ENCODE data around the gene SEMA7A. TPM values are rescaled to one million over a fixed set of nuclear protein-coding genes. Genes with fewer than 3 reads are reported as not detected.
A peak's percentile ranks its signal among the peaks of the same experiment; 100 is the strongest.

SEMA7A gene
- total RNA-seq, 2 experiments from 2014 or later = 48.8 to 51.4 TPM

GRCh38 chr15:74376825-74377581 lies 56.8 kb downstream of the SEMA7A start:
- no peak for DNase-seq
- Mint-ChIP-seq H3K36me3 (no peaks in the 10 kb centered on the region), H3K4me3 (no peak overlapping the region), H3K4me1 (peaks cover 59% of the 10 kb centered on the region), H3K27ac (no peak overlapping the region), H3K27me3 (no peaks in the 10 kb centered on the region), H3K9me3 (no peaks in the 10 kb centered on the region)

DNA sequence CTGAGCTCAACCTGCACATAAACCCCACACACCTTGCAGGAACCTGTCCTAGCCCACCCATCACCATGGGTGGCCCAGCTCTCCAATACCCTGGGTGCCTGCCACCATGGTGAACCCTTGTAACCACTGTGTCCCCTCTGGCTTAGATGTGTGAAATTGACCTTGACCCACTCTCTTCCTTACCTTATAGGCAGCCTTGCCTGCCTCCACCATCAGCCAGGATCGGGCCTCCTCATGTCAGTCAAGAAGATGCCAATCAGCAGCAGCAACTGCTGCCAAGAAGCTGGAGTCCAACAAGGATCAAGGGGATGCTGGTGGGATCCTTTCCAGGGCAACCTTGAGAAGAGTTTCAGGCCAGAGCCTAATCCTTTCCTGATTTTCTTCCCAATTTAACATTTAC lies 57.5 kb downstream of the SEMA7A start:
- Mint-ChIP-seq H3K4me3 (no peak overlapping the region), H3K27ac (no peak overlapping the region), H3K4me1 (peaks cover 54% of the 10 kb centered on the region), H3K9me3 (no peaks in the 10 kb centered on the region), H3K27me3 (no peaks in the 10 kb centered on the region), H3K36me3 (no peaks in the 10 kb centered on the region)
- DNase-seq = no peak

DNA sequence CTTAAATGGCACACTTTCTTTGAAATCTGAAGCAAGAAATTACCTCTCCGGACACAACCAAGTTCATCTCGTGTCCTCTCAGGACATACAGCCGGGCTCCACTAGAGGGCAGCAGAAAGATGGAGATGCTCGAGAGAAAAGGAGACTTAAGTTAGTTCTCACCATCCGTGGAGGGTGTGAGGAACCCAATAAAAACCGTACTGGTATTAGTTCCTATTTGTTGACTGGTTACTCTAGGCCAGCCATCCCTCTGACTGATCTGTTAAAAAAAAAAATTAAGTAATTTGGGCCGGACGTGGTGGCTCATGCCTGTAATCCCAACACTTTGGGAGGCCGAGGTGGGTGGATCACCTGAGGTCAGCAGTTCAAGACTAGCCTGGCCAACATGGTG lies 58.5 kb downstream of the SEMA7A start:
- H3K4me3 Mint-ChIP-seq = peak overlapping the region; percentile 78
- DNase-seq = peak; percentile 82
- H3K27ac Mint-ChIP-seq = peak overlapping the region; percentile 11
- H3K36me3 Mint-ChIP-seq = no peaks in the 10 kb centered on the region
- no peaks in the 10 kb centered on the region for H3K27me3 Mint-ChIP-seq
- peaks cover 50% of the 10 kb centered on the region for H3K4me1 Mint-ChIP-seq
- H3K9me3 Mint-ChIP-seq = no peaks in the 10 kb centered on the region

GRCh38 chr15:74374648-74375302 lies 59.0 kb downstream of the SEMA7A start:
- Mint-ChIP-seq H3K4me1 (peaks cover 50% of the 10 kb centered on the region), H3K27ac (peak overlapping the region; percentile 23), H3K4me3 (peak overlapping the region; percentile 78)

GRCh38 chr15:74373731-74374647 lies 59.8 kb downstream of the SEMA7A start:
- H3K4me1 Mint-ChIP-seq = peaks cover 42% of the 10 kb centered on the region
- H3K4me3 Mint-ChIP-seq = peak overlapping the region; percentile 78
- peak overlapping the region; percentile 80 for H3K27ac Mint-ChIP-seq
- DNase-seq = peak; percentile 94
- peaks cover 6% of the 10 kb centered on the region for H3K27me3 Mint-ChIP-seq
- H3K36me3 Mint-ChIP-seq = no peaks in the 10 kb centered on the region
- H3K9me3 Mint-ChIP-seq = no peaks in the 10 kb centered on the region

More at GRCh38 chr15:74374648-74375302, 59.0 kb downstream of the SEMA7A start:
- Mint-ChIP-seq H3K9me3 (no peaks in the 10 kb centered on the region), H3K27me3 (no peaks in the 10 kb centered on the region), H3K36me3 (no peaks in the 10 kb centered on the region)
- DNase-seq = no peak

DNA sequence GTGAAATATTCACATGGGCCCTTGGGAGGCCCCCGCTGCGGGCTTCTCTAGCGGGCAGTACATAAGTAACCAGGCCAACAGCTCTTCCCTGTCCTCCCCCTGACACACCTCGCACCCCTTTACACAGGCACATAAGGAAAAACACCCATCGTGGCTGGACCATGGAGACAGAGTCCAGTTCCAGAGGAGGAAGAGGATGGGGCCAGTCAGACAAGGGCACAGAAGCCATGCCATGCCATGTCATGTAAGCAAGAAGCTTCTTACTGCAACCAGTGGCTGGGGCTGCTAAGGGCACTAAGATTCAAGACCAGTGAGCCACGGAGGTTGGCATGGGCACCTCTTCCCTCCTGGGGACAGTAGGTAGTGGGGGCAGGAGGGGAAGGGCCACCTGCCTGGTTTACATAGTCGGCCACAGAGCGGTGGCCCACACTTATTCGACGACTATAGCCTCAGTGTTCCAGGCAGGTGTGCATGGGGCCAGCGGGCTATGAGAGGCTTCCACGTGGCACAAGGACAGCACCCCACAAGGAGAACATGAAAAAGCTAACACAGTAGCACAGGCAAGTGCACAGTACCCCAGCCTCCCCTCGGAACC lies 60.6 kb downstream of the SEMA7A start:
- DNase-seq = no peak
- Mint-ChIP-seq H3K4me1 (peaks cover 34% of the 10 kb centered on the region), H3K9me3 (no peaks in the 10 kb centered on the region), H3K4me3 (peak overlapping the region; percentile 78), H3K36me3 (no peaks in the 10 kb centered on the region), H3K27me3 (peaks cover 14% of the 10 kb centered on the region), H3K27ac (no peak overlapping the region)

GRCh38 chr15:74370471-74370870 lies 63.3 kb downstream of the SEMA7A start:
- H3K4me3 Mint-ChIP-seq = no peak overlapping the region
- H3K9me3 Mint-ChIP-seq = no peaks in the 10 kb centered on the region
- H3K36me3 Mint-ChIP-seq = no peaks in the 10 kb centered on the region
- DNase-seq = no peak
- H3K27ac Mint-ChIP-seq = no peak overlapping the region
- H3K4me1 Mint-ChIP-seq = peaks cover 17% of the 10 kb centered on the region
- peaks cover 32% of the 10 kb centered on the region for H3K27me3 Mint-ChIP-seq

DNA sequence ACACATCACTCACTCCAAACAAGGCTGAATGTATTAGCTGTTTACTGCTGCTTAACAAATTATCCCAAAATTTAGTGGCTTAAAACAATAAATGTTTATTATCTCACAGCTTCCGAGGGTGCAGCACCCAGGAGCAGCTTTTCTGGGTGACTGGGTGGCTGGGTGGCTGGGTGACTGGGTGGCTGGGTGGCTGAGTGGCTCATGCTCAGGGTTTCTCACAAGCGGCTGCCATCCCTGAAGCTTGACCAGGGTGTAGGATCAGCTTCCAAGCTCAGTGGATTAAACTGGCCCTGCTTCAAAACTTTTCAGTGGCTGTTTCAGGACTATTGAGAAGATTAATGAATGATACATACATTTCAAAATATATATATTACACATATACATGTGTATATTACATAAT lies 64.0 kb downstream of the SEMA7A start:
- Mint-ChIP-seq H3K27ac (no peak overlapping the region), H3K36me3 (no peaks in the 10 kb centered on the region), H3K4me3 (no peak overlapping the region), H3K27me3 (peaks cover 39% of the 10 kb centered on the region), H3K4me1 (peaks cover 12% of the 10 kb centered on the region), H3K9me3 (no peaks in the 10 kb centered on the region)
- DNase-seq = no peak

GRCh38 chr15:74369084-74369745 lies 64.5 kb downstream of the SEMA7A start:
- H3K4me3 Mint-ChIP-seq = no peak overlapping the region
- peaks cover 7% of the 10 kb centered on the region for H3K4me1 Mint-ChIP-seq
- H3K9me3 Mint-ChIP-seq = no peaks in the 10 kb centered on the region
- H3K27me3 Mint-ChIP-seq = peaks cover 43% of the 10 kb centered on the region
- DNase-seq = no peak
- H3K36me3 Mint-ChIP-seq = no peaks in the 10 kb centered on the region
- H3K27ac Mint-ChIP-seq = no peak overlapping the region

DNA sequence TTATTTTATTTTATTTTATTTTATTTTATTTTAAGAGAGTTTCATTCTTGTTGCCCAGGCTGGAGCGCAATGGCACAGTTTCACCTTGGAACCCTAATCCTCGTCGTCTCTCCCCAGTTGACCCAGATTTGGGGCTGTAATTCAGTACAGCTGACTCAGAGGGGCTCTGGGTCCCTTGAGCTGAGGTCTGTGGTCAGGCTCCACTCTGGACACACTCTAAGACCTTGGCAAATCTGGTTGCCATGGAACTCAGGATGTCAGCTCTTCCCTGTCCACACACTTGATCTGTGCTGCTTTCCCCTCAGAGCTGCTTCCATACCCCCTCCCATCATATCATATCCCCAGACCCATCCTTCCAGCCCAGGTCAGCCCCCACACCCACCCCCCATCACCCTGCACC lies 65.6 kb downstream of the SEMA7A start:
- peaks cover 3% of the 10 kb centered on the region for H3K4me1 Mint-ChIP-seq
- H3K27me3 Mint-ChIP-seq = peaks cover 43% of the 10 kb centered on the region
- H3K27ac Mint-ChIP-seq = no peak overlapping the region
- no peaks in the 10 kb centered on the region for H3K36me3 Mint-ChIP-seq
- H3K9me3 Mint-ChIP-seq = no peaks in the 10 kb centered on the region
- DNase-seq = no peak
- no peak overlapping the region for H3K4me3 Mint-ChIP-seq

- Mint-ChIP-seq H3K4me1 (peaks cover 3% of the 10 kb centered on the region), H3K9me3 (no peaks in the 10 kb centered on the region), H3K4me3 (peak within 1 kb of the TSS; percentile 50), H3K27ac (no peak within 1 kb of the TSS), H3K27me3 (peaks cover 43% of the 10 kb centered on the region), H3K36me3 (no peaks in the 10 kb centered on the region)
- DNase-seq = no peak
Measured at GRCh38 chr15:74367296-74367854, 66.4 kb downstream of the SEMA7A start, which contains the start of gene CYP11A1. Gene CYP11A1 (minus strand): TSS chr15:74367646. CDS start chr15:74367585, 61 bp downstream.

GRCh38 chr15:74365598-74366445 lies 67.9 kb downstream of the SEMA7A start:
- peak; percentile 49 for DNase-seq
- Mint-ChIP-seq H3K4me1 (peaks cover 3% of the 10 kb centered on the region), H3K4me3 (peak overlapping the region; percentile 62), H3K36me3 (no peaks in the 10 kb centered on the region), H3K27ac (no peak overlapping the region), H3K27me3 (peaks cover 43% of the 10 kb centered on the region), H3K9me3 (no peaks in the 10 kb centered on the region)

- Mint-ChIP-seq H3K9me3 (no peaks in the 10 kb centered on the region), H3K36me3 (no peaks in the 10 kb centered on the region), H3K27ac (no peak overlapping the region), H3K4me3 (peak overlapping the region; percentile 62), H3K4me1 (peaks cover 3% of the 10 kb centered on the region), H3K27me3 (peaks cover 43% of the 10 kb centered on the region)
- no peak for DNase-seq
Measured at GRCh38 chr15:74364936-74365597, 68.7 kb downstream of the SEMA7A start.
